ENCODE measurements around the gene CILP2.

Gene CILP2

DNA sequence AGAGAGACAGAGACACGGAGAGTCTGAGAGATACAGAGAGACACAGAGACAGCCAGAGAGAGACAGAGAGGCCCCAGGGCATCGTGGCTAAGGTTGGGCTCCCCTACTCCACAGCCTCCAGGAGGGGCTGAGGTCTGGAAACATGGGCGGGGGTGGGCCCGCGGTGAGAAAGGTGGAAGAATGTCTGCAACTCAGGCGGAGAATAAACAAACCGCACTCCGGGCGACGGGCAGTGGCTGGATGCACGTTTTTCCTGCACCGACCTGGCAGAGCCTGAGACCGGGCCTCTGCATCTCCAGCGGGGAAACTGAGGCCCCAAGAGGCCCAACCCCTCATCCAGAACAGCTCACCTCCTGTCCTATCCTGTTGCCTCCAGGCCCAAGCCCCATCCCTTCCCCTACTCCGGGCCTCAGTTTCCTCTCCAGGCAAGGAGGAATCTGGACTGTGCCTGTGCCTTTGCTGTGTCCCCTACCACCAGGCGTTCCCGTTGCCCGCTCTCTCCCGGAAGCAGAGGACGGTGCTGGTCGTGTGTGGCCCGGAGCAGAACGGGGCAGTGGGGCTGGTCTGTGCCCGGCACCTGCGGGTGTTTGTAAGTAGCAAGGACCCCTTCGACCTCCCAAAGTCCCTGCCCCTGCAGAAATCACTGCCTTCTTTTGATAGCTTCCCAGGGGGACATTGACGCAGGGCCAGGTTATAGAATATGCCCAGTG lies 3.4 kb upstream of the CILP2 start:
- no peak overlapping the region for H3K4me3 ChIP-seq (ENCODE audit: low read depth, low read length)
- TF ChIP-seq, protein P1, sequence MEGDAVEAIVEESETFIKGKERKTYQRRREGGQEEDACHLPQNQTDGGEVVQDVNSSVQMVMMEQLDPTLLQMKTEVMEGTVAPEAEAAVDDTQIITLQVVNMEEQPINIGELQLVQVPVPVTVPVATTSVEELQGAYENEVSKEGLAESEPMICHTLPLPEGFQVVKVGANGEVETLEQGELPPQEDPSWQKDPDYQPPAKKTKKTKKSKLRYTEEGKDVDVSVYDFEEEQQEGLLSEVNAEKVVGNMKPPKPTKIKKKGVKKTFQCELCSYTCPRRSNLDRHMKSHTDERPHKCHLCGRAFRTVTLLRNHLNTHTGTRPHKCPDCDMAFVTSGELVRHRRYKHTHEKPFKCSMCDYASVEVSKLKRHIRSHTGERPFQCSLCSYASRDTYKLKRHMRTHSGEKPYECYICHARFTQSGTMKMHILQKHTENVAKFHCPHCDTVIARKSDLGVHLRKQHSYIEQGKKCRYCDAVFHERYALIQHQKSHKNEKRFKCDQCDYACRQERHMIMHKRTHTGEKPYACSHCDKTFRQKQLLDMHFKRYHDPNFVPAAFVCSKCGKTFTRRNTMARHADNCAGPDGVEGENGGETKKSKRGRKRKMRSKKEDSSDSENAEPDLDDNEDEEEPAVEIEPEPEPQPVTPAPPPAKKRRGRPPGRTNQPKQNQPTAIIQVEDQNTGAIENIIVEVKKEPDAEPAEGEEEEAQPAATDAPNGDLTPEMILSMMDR (IDR thresholded peaks at IDR 0.05; ENCODE audit: low read depth, low read length): no peak

DNA sequence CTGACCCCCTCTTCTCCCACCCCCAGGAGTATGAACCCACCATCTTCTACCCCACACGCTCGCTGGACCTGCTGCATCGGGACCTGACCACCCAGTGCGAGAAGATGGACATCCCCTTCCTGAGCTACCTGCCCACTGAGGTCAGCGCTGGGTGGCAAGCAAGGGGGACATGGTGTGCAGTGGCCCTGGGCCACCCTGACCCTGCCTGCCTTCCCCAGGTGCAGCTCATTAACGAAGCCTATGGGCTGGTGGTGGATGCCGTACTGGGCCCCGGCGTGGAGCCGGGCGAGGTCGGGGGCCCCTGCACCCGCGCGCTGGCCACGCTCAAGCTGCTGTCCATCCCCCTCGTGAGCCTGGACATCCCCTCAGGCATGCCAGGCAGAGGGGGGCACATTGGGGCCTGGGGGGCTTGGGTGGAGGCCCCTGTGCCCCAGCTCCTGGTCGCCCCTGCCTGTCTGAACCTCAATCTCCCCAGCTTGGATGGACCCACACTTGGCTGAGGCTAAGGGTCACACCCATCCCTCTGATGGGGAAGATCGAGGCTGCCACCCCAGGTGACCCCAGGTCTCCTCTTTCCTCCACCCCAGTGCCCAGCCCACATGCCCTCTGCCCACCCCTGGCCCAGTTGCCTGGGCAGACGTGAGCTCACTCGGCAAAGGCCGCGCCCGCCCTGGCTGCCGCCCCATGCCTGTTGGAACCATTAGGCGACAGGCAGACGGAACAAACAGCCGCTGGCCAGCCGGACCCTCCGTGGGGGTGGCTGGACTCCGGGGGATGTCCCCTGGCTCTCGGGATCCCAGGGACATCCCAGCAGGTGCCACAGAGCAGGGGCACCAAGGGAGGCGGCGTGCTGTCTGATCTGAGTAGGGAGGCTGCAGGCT lies 2.5 kb upstream of the CILP2 start:
- H3K27me3 ChIP-seq (ENCODE audit: insufficient read depth, low read depth, severe bottlenecking): no peaks in the 10 kb centered on the region
- no peak overlapping the region for H3K27ac ChIP-seq
- H3K9me3 ChIP-seq (ENCODE audit: severe bottlenecking): no peaks in the 10 kb centered on the region
- no peaks in the 10 kb centered on the region for H3K36me3 ChIP-seq
- TF ChIP-seq, protein P1 (IDR thresholded peaks at IDR 0.05; ENCODE audit: low read depth, low read length): no peak
- no peak overlapping the region for H3K4me3 ChIP-seq (ENCODE audit: low read depth, low read length)
- DNase-seq: no peak

More for the DNA sequence above, 3.4 kb upstream of the CILP2 start:
- Histone ChIP-seq H3K27ac (no peak overlapping the region), H3K9me3 (ENCODE audit: severe bottlenecking) (no peaks in the 10 kb centered on the region), H3K36me3 (no peaks in the 10 kb centered on the region), H3K27me3 (ENCODE audit: insufficient read depth, low read depth, severe bottlenecking) (no peaks in the 10 kb centered on the region)
- DNase-seq: no peak

DNA sequence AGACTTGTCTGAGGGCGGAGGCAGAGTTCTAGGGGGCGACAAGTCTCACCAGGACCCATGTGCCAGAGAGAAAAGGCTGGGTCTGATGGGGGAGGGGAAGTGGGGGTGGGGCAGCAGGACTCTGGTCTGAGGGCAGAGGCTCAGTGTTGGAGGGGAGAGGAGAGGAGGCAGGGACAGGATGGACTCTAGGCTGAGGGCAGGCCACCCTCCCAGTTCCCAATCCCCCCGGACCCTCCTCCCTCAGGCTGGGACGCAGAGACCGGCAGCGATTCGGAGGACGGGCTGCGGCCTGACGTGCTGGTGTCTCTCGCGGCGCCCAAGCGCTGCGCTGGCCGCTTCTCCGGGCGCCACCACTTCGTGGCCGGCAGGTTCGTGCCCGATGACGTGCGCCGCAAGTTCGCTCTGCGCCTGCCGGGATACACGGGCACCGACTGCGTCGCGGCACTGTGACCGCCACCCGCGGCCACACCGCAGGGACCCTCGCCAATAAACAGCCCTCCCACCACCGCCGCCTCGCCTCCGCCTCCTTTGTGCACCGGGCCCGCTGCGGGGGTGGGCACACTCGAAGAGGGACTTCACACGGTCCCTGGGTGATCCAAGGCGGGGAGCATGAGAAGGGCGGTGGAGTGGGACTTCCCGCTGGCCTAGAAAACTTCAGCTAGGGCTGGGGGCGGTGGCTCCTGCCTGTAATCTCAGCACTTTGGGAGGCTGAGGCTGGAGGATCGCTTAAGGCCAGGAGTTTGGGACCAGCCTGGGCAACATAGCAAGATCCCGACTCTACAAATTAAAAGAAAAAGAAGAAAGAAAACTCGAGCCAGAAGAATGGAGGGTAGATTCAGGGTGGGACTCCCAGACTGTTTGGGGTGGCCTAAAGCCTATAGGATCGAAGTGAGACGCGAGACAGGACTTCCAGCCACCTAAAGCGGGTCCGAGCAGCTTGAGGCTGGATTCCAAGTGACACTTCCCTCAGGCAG lies 703 bp upstream of the CILP2 start:
- no peaks in the 10 kb centered on the region for H3K9me3 ChIP-seq (ENCODE audit: severe bottlenecking)
- H3K27me3 ChIP-seq (ENCODE audit: insufficient read depth, low read depth, severe bottlenecking): no peaks in the 10 kb centered on the region
- no peak overlapping the region for H3K4me3 ChIP-seq (ENCODE audit: low read depth, low read length)
- H3K27ac ChIP-seq: no peak overlapping the region
- DNase-seq: no peak
- no peaks in the 10 kb centered on the region for H3K36me3 ChIP-seq
- TF ChIP-seq, protein P1 (IDR thresholded peaks at IDR 0.05; ENCODE audit: low read depth, low read length): no peak

DNA sequence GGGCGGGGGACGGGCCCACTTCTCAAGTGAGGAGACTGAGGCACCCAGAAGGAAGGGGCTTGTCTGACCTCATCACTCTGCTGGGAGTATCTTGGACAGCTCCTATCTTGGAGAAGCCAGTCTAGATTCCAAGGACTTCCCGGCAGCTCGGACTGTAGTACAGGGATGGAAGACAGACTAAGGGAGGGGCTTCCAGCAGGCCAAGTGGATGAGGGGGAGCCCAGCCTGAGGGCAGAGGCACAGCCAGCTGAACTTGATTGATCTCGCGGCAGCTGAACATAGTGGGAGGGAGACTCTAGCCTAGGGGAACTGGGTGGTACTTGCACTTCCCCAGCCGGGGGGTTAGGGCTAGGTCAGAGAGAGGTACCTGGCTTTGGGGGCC lies 711 bp downstream of the CILP2 start:
- Histone ChIP-seq H3K9me3 (ENCODE audit: severe bottlenecking) (no peaks in the 10 kb centered on the region), H3K27ac (no peak overlapping the region), H3K4me3 (ENCODE audit: low read depth, low read length) (no peak overlapping the region), H3K27me3 (ENCODE audit: insufficient read depth, low read depth, severe bottlenecking) (no peaks in the 10 kb centered on the region), H3K36me3 (no peaks in the 10 kb centered on the region)
- no peak for DNase-seq
- TF ChIP-seq, protein P1 (IDR thresholded peaks at IDR 0.05; ENCODE audit: low read depth, low read length): no peak

DNA sequence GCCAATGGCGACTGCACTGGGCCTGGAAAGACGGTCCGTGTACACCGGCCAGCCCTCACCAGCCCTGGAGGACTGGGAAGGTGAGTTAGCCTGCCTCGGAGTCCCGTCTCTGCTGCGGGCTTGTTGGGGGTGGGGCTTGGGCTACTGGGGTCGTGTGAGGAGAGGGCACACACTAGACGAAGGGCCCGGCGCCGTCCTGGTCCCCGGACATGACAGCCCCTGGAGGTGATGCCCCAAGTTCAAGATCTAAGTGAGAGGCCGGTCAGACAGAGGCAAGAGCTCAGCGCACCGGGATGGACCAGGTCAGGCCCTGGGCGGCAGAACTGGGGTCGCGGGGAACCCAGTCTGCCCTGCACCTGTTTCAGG lies 1.6 kb downstream of the CILP2 start:
- TF ChIP-seq, protein P1 (IDR thresholded peaks at IDR 0.05; ENCODE audit: low read depth, low read length): no peak
- Histone ChIP-seq H3K27ac (no peak overlapping the region), H3K4me3 (ENCODE audit: low read depth, low read length) (no peak overlapping the region), H3K27me3 (ENCODE audit: insufficient read depth, low read depth, severe bottlenecking) (no peaks in the 10 kb centered on the region), H3K36me3 (no peaks in the 10 kb centered on the region), H3K9me3 (ENCODE audit: severe bottlenecking) (no peaks in the 10 kb centered on the region)
- no peak for DNase-seq

Measured in WERI-Rb-1 (cell line).